Astrocyte (in vitro differentiated cells and primary cell): Measurements from ENCODE around the gene RTF1.
"Not testable (repeated sequence)": the region's sequence is repeated elsewhere in the genome, so short reads cannot be mapped to it uniquely, and the experiment has no call there.

Experiments
- EZH2 ChIP-seq: IDR thresholded peaks from 2 replicates; pipeline ENCODE4 v1.6.1; 2012; ENCODE audit warnings: mild to moderate bottlenecking, low read length, inconsistent platforms; ENCODE audit not compliant: insufficient read depth
- TF ChIP-seq, protein P1 (sequence below): IDR thresholded peaks from 2 replicates; pipeline ENCODE4 v1.5.1; 2011; ENCODE audit warnings: low read depth, mild to moderate bottlenecking, inconsistent platforms, low read length, moderate library complexity; ENCODE audit not compliant: insufficient read depth

DNA sequence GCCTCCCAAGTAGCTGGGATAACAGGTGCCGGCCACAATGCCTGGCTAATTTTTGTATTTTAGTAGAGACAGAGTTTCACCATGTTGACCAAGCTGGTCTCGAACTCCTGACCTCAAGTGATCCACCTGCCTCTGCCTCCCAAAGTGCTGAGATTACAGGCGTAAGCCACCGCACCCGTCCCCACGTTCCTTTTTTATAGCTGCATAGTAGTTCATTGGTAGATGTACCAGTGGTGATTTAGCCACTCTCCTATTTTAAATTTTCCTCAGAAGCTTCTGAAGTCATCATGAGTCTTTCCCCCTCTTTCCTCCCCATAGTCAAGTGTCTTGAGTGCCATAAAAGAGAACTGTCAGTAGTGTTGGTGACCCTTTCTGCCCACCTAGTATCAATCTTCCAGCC, 52.7 kb downstream of the RTF1 start:
- TF ChIP-seq, protein P1, sequence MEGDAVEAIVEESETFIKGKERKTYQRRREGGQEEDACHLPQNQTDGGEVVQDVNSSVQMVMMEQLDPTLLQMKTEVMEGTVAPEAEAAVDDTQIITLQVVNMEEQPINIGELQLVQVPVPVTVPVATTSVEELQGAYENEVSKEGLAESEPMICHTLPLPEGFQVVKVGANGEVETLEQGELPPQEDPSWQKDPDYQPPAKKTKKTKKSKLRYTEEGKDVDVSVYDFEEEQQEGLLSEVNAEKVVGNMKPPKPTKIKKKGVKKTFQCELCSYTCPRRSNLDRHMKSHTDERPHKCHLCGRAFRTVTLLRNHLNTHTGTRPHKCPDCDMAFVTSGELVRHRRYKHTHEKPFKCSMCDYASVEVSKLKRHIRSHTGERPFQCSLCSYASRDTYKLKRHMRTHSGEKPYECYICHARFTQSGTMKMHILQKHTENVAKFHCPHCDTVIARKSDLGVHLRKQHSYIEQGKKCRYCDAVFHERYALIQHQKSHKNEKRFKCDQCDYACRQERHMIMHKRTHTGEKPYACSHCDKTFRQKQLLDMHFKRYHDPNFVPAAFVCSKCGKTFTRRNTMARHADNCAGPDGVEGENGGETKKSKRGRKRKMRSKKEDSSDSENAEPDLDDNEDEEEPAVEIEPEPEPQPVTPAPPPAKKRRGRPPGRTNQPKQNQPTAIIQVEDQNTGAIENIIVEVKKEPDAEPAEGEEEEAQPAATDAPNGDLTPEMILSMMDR, result not testable (repeated sequence)
- not testable (repeated sequence) for TF ChIP-seq EZH2
